H9 (cell line): ENCODE data around the gene NEDD4L. TPM values are rescaled to one million over a fixed set of nuclear protein-coding genes. Genes with fewer than 3 reads are reported as not detected.

Source experiments
- DNase-seq: peaks from one replicate; pipeline ENCODE4 v3.0.0-alpha.2; 2017
- H2AFZ ChIP-seq: one replicate; pipeline ENCODE4 v1.6.1; 2013; ENCODE audit warnings: mild to moderate bottlenecking, low read length, control low read depth, moderate library complexity
- H2AK5ac ChIP-seq: 2 replicates; pipeline ENCODE4 v1.6.1; 2013; ENCODE audit warnings: low read length, control low read depth, mixed read lengths; ENCODE audit not compliant: insufficient read length
- H2BK120ac ChIP-seq: one replicate; pipeline ENCODE4 v1.6.1; 2013; ENCODE audit warnings: low read depth, mild to moderate bottlenecking, low read length, control low read depth, inconsistent platforms; ENCODE audit not compliant: poor library complexity, severe bottlenecking
- H2BK12ac ChIP-seq: 2 replicates; pipeline ENCODE4 v1.6.1; 2013; ENCODE audit warnings: low read length, control low read depth, mixed read lengths, low read depth; ENCODE audit not compliant: insufficient read length
- H2BK15ac ChIP-seq: 2 replicates; pipeline ENCODE4 v1.6.1; 2013; ENCODE audit warnings: low read depth, low read length, control low read depth
- H2BK20ac ChIP-seq: one replicate; pipeline ENCODE4 v1.6.1; 2013; ENCODE audit warnings: low read depth, mild to moderate bottlenecking, low read length, control low read depth, inconsistent platforms; ENCODE audit not compliant: poor library complexity, severe bottlenecking
- H2BK5ac ChIP-seq: 2 replicates; pipeline ENCODE4 v1.6.1; 2013; ENCODE audit warnings: low read length, control low read depth, mixed read lengths; ENCODE audit not compliant: insufficient read length
- H3K14ac ChIP-seq: 2 replicates; pipeline ENCODE4 v1.6.1; 2013; ENCODE audit warnings: low read length, control low read depth; ENCODE audit not compliant: insufficient read depth
- H3K18ac ChIP-seq: 2 replicates; pipeline ENCODE4 v1.6.1; 2013; ENCODE audit warnings: low read depth, mild to moderate bottlenecking, mixed read lengths, low read length, control low read depth; ENCODE audit not compliant: insufficient read length
- H3K23ac ChIP-seq: 2 replicates; pipeline ENCODE4 v1.6.1; 2013; ENCODE audit warnings: low read length, control low read depth, mixed read lengths, low read depth; ENCODE audit not compliant: insufficient read length
- H3K23me2 ChIP-seq: 2 replicates; pipeline ENCODE4 v1.6.1; 2013; ENCODE audit warnings: low read depth, mild to moderate bottlenecking, mixed read lengths, low read length, control low read depth; ENCODE audit not compliant: insufficient read length, poor library complexity, severe bottlenecking
- H3K27ac ChIP-seq: 2 replicates; pipeline ENCODE4 v1.5.1; 2013; ENCODE audit warnings: low read length, control low read depth, mixed read lengths, low read depth; ENCODE audit not compliant: insufficient read length
- H3K27me3 ChIP-seq: 2 replicates; pipeline ENCODE4 v1.6.1; 2013; ENCODE audit warnings: low read length, control low read depth, inconsistent platforms; ENCODE audit not compliant: insufficient read depth
- H3K4ac ChIP-seq: 2 replicates; pipeline ENCODE4 v1.6.1; 2013; ENCODE audit warnings: low read depth, mild to moderate bottlenecking, control low read depth, inconsistent platforms, low read length, moderate library complexity
- H3K4me1 ChIP-seq: 2 replicates; pipeline ENCODE4 v1.6.1; 2013; ENCODE audit warnings: low read length, control low read depth, inconsistent platforms; ENCODE audit not compliant: insufficient read depth
- H3K4me2 ChIP-seq: 2 replicates; pipeline ENCODE4 v1.6.1; 2013; ENCODE audit warnings: low read length, control low read depth, mixed read lengths; ENCODE audit not compliant: insufficient read length, insufficient read depth
- H3K56ac ChIP-seq: 2 replicates; pipeline ENCODE4 v1.6.1; 2013; ENCODE audit warnings: low read depth, mild to moderate bottlenecking, mixed read lengths, low read length, control low read depth; ENCODE audit not compliant: insufficient read length
- H3K79me1 ChIP-seq: 2 replicates; pipeline ENCODE4 v1.6.1; 2013; ENCODE audit warnings: low read depth, mild to moderate bottlenecking, moderate library complexity, low read length, control low read depth, inconsistent platforms; ENCODE audit not compliant: insufficient read depth, poor library complexity, severe bottlenecking
- H3K79me2 ChIP-seq: 2 replicates; pipeline ENCODE4 v1.6.1; 2013; ENCODE audit warnings: low read length, control low read depth, inconsistent platforms; ENCODE audit not compliant: insufficient read depth
- H3K9ac ChIP-seq: 2 replicates; pipeline ENCODE4 v1.6.1; 2013; ENCODE audit warnings: low read length, control low read depth, mixed read lengths; ENCODE audit not compliant: insufficient read length; ENCODE audit errors: extremely low read depth
- H3K9me3 ChIP-seq: one replicate; pipeline ENCODE4 v1.6.1; 2013; ENCODE audit warnings: low read depth, low read length, inconsistent platforms; ENCODE audit not compliant: control insufficient read depth
- H3T11ph ChIP-seq: one replicate; pipeline ENCODE4 v1.6.1; 2013; ENCODE audit warnings: mild to moderate bottlenecking, low read length, control low read depth, inconsistent platforms
- H4K20me1 ChIP-seq: one replicate; pipeline ENCODE4 v1.6.1; 2013; ENCODE audit not compliant: control insufficient read depth, insufficient read length, insufficient read depth
- H4K5ac ChIP-seq: 2 replicates; pipeline ENCODE4 v1.6.1; 2013; ENCODE audit warnings: low read depth, mild to moderate bottlenecking, mixed read lengths, low read length, control low read depth; ENCODE audit not compliant: insufficient read length
- H4K8ac ChIP-seq: replicated peaks from 2 replicates; pipeline ENCODE4 v1.6.1; 2013; ENCODE audit warnings: low read length, control low read depth, mixed read lengths, low read depth; ENCODE audit not compliant: insufficient read length
- H4K91ac ChIP-seq: 2 replicates; pipeline ENCODE4 v1.6.1; 2013; ENCODE audit warnings: low read depth, mild to moderate bottlenecking, moderate library complexity, mixed read lengths, low read length, control low read depth; ENCODE audit not compliant: insufficient read length
- H3K27ac Mint-ChIP-seq, 3 experiments: 2 replicates in 2 of 3; 3 replicates in 1 of 3; pipeline ENCODE4 v1.8.0; 2020 to 2021; ENCODE audit warnings: mixed read lengths in 3 of 3, mild to moderate bottlenecking in 1 of 3, moderate library complexity in 1 of 3
- H3K27me3 Mint-ChIP-seq: 2 replicates; pipeline ENCODE4 v1.8.0; 2021; ENCODE audit warnings: low read depth, mild to moderate bottlenecking, moderate library complexity, mixed read lengths
- H3K36me3 Mint-ChIP-seq, 3 experiments: 2 replicates in 2 of 3; 3 replicates in 1 of 3; pipeline ENCODE4 v1.8.0; 2020 to 2021; ENCODE audit warnings: low read depth in 3 of 3, mixed read lengths in 3 of 3; ENCODE audit not compliant: insufficient read depth in 1 of 3
- H3K4me1 Mint-ChIP-seq, 2 experiments: 2 replicates each; pipeline ENCODE4 v1.8.0; 2020; ENCODE audit warnings: mixed read lengths in 2 of 2
- H3K4me3 Mint-ChIP-seq, 2 experiments: 2 replicates in 1 of 2; 3 replicates in 1 of 2; pipeline ENCODE4 v1.8.0; 2020 to 2021; ENCODE audit warnings: mild to moderate bottlenecking in 2 of 2, mixed read lengths in 2 of 2, moderate library complexity in 1 of 2
- H3K9me3 Mint-ChIP-seq, 2 experiments: 2 replicates in 1 of 2; 3 replicates in 1 of 2; pipeline ENCODE4 v1.8.0; 2020; ENCODE audit warnings: mild to moderate bottlenecking in 2 of 2, mixed read lengths in 2 of 2, moderate library complexity in 1 of 2
- CTCF ChIP-seq: fragments of 200-600 bp; sonication (generic); conservative IDR thresholded peaks from 3 replicates; pipeline ENCODE4 v1.8.0; 2021; ENCODE audit warnings: antibody characterized with exemption, mild to moderate bottlenecking
- WGBS: extraction: QIAGEN DNeasy Blood & Tissue Kit; methylation state at CpG from one replicate; pipeline ENCODE4 v1.1.7; 2013; ENCODE audit warnings: missing lambda C conversion rate, low lambda C conversion rate, mixed read lengths; ENCODE audit not compliant: insufficient read length; ENCODE audit errors: extremely low coverage; 5-methylcytosine and 5-hydroxymethylcytosine counted together
- total RNA-seq: library from RNA; stranded (reverse); gene quantifications from 2 replicates; pipeline ENCODE4 v1.2.1, GENCODE V29; 2021

Gene NEDD4L
- total RNA-seq, 1 experiment from 2014 or later: 76.3 TPM

- Mint-ChIP-seq H3K27me3 (no peaks in the 10 kb centered on the region), H3K4me1 (peaks cover 24 to 25% of the 10 kb centered on the region in 2 experiments), H3K4me3 (no peak overlapping the region), H3K36me3 (peaks cover 0 to 2% (median 0%) of the 10 kb centered on the region in 3 experiments; a peak in 2 of 7 replicates), H3K9me3 (no peaks in the 10 kb centered on the region), H3K27ac (no peak overlapping the region; a peak in 1 of 7 replicates)
- Histone ChIP-seq H4K5ac (no peak overlapping the region), H3K79me2 (peaks cover 2% of the 10 kb centered on the region; the same call in 1 of the 2 replicates), H3K23ac (no peak overlapping the region), H4K8ac (no peak overlapping the region), H3K4me2 (no peak overlapping the region), H3K27ac (no peak overlapping the region), H3K56ac (no peak overlapping the region), H3K9me3 (no peaks in the 10 kb centered on the region), H3K23me2 (peaks cover 4% of the 10 kb centered on the region), H2BK120ac (no peak overlapping the region), H3K4me1 (peaks cover 14% of the 10 kb centered on the region; the same call in 1 of the 2 replicates), H3K79me1 (no peaks in the 10 kb centered on the region), H2BK12ac (no peak overlapping the region), H3K27me3 (no peaks in the 10 kb centered on the region), H3K4ac (no peak overlapping the region), H2AFZ (no peak overlapping the region), H2BK15ac (no peak overlapping the region), H3K14ac (no peak overlapping the region), H2BK5ac (no peak overlapping the region), H2AK5ac (no peak overlapping the region), H3K9ac (no peak overlapping the region), H4K91ac (no peak overlapping the region), H3T11ph (no peak overlapping the region), H2BK20ac (no peak overlapping the region), H4K20me1 (no peaks in the 10 kb centered on the region), H3K18ac (no peak overlapping the region)
- DNase-seq: no peak
- no CpG with 5 or more reads among the region's 5 CpGs for WGBS
- TF ChIP-seq CTCF: no peak
These were observed 269.5 kb downstream of the NEDD4L start for GRCh38 chr18:58313491-58314032.
